Activated naive CD8-positive, alpha-beta T cell treated with anti-CD3 and anti-CD28 coated beads for 36 hours (primary cell): ENCODE data around the gene FADS2. TPM values are rescaled to one million over a fixed set of nuclear protein-coding genes. Genes with fewer than 3 reads are reported as not detected.

Source experiments
- DNase-seq: peaks from one replicate; pipeline ENCODE4 v3.0.0; 2021
- H3K27ac Mint-ChIP-seq: one replicate; pipeline ENCODE4 v1.8.0; 2022; ENCODE audit warnings: mild to moderate bottlenecking, moderate library complexity, mixed read lengths
- H3K27me3 Mint-ChIP-seq: one replicate; pipeline ENCODE4 v1.8.0; 2022; ENCODE audit warnings: mild to moderate bottlenecking, mixed read lengths
- H3K36me3 Mint-ChIP-seq: one replicate; pipeline ENCODE4 v1.8.0; 2021; ENCODE audit warnings: mild to moderate bottlenecking, mixed read lengths
- H3K4me1 Mint-ChIP-seq: one replicate; pipeline ENCODE4 v1.8.0; 2021; ENCODE audit warnings: mixed read lengths
- H3K4me3 Mint-ChIP-seq: one replicate; pipeline ENCODE4 v1.8.0; 2022; ENCODE audit warnings: mild to moderate bottlenecking, moderate library complexity, mixed read lengths
- H3K9me3 Mint-ChIP-seq: one replicate; pipeline ENCODE4 v1.8.0; 2022; ENCODE audit warnings: mixed read lengths
- total RNA-seq, 2 experiments: library from RNA; stranded (reverse); gene quantifications; one replicate each; pipeline ENCODE4 v1.2.3, GENCODE V29; 2021

The FADS2 gene
- total RNA-seq, 2 experiments from 2014 or later = 65.4 to 65.6 TPM

- Mint-ChIP-seq H3K4me3 (no peak overlapping the region), H3K27ac (no peak overlapping the region), H3K4me1 (no peaks in the 10 kb centered on the region), H3K27me3 (no peaks in the 10 kb centered on the region), H3K9me3 (no peaks in the 10 kb centered on the region), H3K36me3 (peaks cover 3% of the 10 kb centered on the region)
- no peak for DNase-seq
Measured at GRCh38 chr11:61862714-61863547, 34.8 kb downstream of the FADS2 start.

GRCh38 chr11:61863548-61864081, 35.5 kb downstream of the FADS2 start:
- Mint-ChIP-seq H3K27me3 (no peaks in the 10 kb centered on the region), H3K27ac (no peak overlapping the region), H3K4me3 (no peak overlapping the region)

GRCh38 chr11:61864814-61865775, 37.0 kb downstream of the FADS2 start:
- Mint-ChIP-seq H3K27ac (no peak overlapping the region), H3K36me3 (peaks cover 3% of the 10 kb centered on the region), H3K4me3 (no peak overlapping the region), H3K4me1 (no peaks in the 10 kb centered on the region), H3K27me3 (peaks cover 5% of the 10 kb centered on the region), H3K9me3 (no peaks in the 10 kb centered on the region)
- DNase-seq = no peak

More at GRCh38 chr11:61863548-61864081, 35.5 kb downstream of the FADS2 start:
- Mint-ChIP-seq H3K9me3 (no peaks in the 10 kb centered on the region), H3K36me3 (peaks cover 3% of the 10 kb centered on the region), H3K4me1 (no peaks in the 10 kb centered on the region)
- DNase-seq = no peak

GRCh38 chr11:61866231-61866957, 38.3 kb downstream of the FADS2 start:
- Mint-ChIP-seq H3K4me1 (peaks cover 4% of the 10 kb centered on the region), H3K9me3 (no peaks in the 10 kb centered on the region), H3K27ac (no peak overlapping the region), H3K27me3 (peaks cover 12% of the 10 kb centered on the region), H3K36me3 (peaks cover 3% of the 10 kb centered on the region), H3K4me3 (no peak overlapping the region)
- DNase-seq = no peak

GRCh38 chr11:61866958-61867343, 38.9 kb downstream of the FADS2 start:
- no peak overlapping the region for H3K27ac Mint-ChIP-seq

GRCh38 chr11:61868571-61869428, 40.7 kb downstream of the FADS2 start:
- Mint-ChIP-seq H3K4me1 (peaks cover 4% of the 10 kb centered on the region), H3K36me3 (peaks cover 3% of the 10 kb centered on the region), H3K9me3 (no peaks in the 10 kb centered on the region), H3K27me3 (peaks cover 12% of the 10 kb centered on the region), H3K27ac (no peak overlapping the region), H3K4me3 (no peak overlapping the region)
- DNase-seq = no peak

More at GRCh38 chr11:61866958-61867343, 38.9 kb downstream of the FADS2 start:
- Mint-ChIP-seq H3K27me3 (peaks cover 12% of the 10 kb centered on the region), H3K36me3 (peaks cover 3% of the 10 kb centered on the region), H3K4me1 (peaks cover 4% of the 10 kb centered on the region), H3K9me3 (no peaks in the 10 kb centered on the region), H3K4me3 (no peak overlapping the region)
- no peak for DNase-seq

GRCh38 chr11:61869429-61869707, 41.3 kb downstream of the FADS2 start:
- peaks cover 3% of the 10 kb centered on the region for H3K36me3 Mint-ChIP-seq
- no peak overlapping the region for H3K27ac Mint-ChIP-seq
- H3K4me3 Mint-ChIP-seq = no peak overlapping the region
- H3K4me1 Mint-ChIP-seq = peaks cover 4% of the 10 kb centered on the region
- peaks cover 12% of the 10 kb centered on the region for H3K27me3 Mint-ChIP-seq
- H3K9me3 Mint-ChIP-seq = no peaks in the 10 kb centered on the region
- no peak for DNase-seq

- Mint-ChIP-seq H3K36me3 (peaks cover 3% of the 10 kb centered on the region), H3K27me3 (peaks cover 12% of the 10 kb centered on the region), H3K9me3 (no peaks in the 10 kb centered on the region), H3K27ac (no peak overlapping the region), H3K4me3 (no peak overlapping the region), H3K4me1 (peaks cover 4% of the 10 kb centered on the region)
- no peak for DNase-seq
Measured at GRCh38 chr11:61869708-61870451, 41.8 kb downstream of the FADS2 start.

- peaks cover 12% of the 10 kb centered on the region for H3K27me3 Mint-ChIP-seq
- H3K27ac Mint-ChIP-seq = no peak overlapping the region
- H3K36me3 Mint-ChIP-seq = peaks cover 3% of the 10 kb centered on the region
- H3K9me3 Mint-ChIP-seq = no peaks in the 10 kb centered on the region
- H3K4me1 Mint-ChIP-seq = peaks cover 4% of the 10 kb centered on the region
- H3K4me3 Mint-ChIP-seq = no peak overlapping the region
- DNase-seq = no peak
Measured at GRCh38 chr11:61870541-61871031, 42.5 kb downstream of the FADS2 start.

GRCh38 chr11:61871158-61871597, 43.1 kb downstream of the FADS2 start:
- no peak overlapping the region for H3K4me3 Mint-ChIP-seq
- no peaks in the 10 kb centered on the region for H3K9me3 Mint-ChIP-seq
- peaks cover 4% of the 10 kb centered on the region for H3K4me1 Mint-ChIP-seq
- H3K27ac Mint-ChIP-seq = no peak overlapping the region
- H3K36me3 Mint-ChIP-seq = no peaks in the 10 kb centered on the region
- peak; percentile 77 for DNase-seq
- H3K27me3 Mint-ChIP-seq = peaks cover 12% of the 10 kb centered on the region

GRCh38 chr11:61872935-61873565, 45.0 kb downstream of the FADS2 start:
- DNase-seq = no peak
- Mint-ChIP-seq H3K4me1 (peaks cover 4% of the 10 kb centered on the region), H3K4me3 (no peak overlapping the region), H3K9me3 (no peaks in the 10 kb centered on the region), H3K36me3 (no peaks in the 10 kb centered on the region), H3K27ac (no peak overlapping the region), H3K27me3 (peaks cover 12% of the 10 kb centered on the region)

- Mint-ChIP-seq H3K9me3 (no peaks in the 10 kb centered on the region), H3K36me3 (no peaks in the 10 kb centered on the region), H3K4me3 (no peak overlapping the region), H3K27ac (no peak overlapping the region), H3K27me3 (peaks cover 12% of the 10 kb centered on the region), H3K4me1 (peaks cover 4% of the 10 kb centered on the region)
- DNase-seq = no peak
Measured at GRCh38 chr11:61873588-61874376, 45.7 kb downstream of the FADS2 start.
